ENCODE results near the gene DIPK1B.

- TF ChIP-seq CTCF (IDR thresholded peaks at IDR 0.05; ENCODE audit: low read depth, low read length) (no peak), POLR2A (IDR thresholded peaks at IDR 0.05; ENCODE audit: extremely low read depth, insufficient read length) (no peak), MYC (IDR thresholded peaks at IDR 0.05; ENCODE audit: low read depth, low read length) (no peak), MAX (IDR thresholded peaks at IDR 0.05; ENCODE audit: low read depth, low read length) (no peak)
These were observed 20.2 kb downstream of the DIPK1B start for GRCh38 chr9:136732444-136733178.

Data from NB4 (cell line).